ENCODE results near the gene CSK. TPM values are rescaled to one million over a fixed set of nuclear protein-coding genes. Genes with fewer than 3 reads are reported as not detected.

CSK gene
- polyA plus RNA-seq, 2 of the 4 experiments (the other 2 are of a cell fraction) = 17.8 to 63.0 TPM

- 92% methylated on average over 13 of the region's 18 CpGs for WGBS (ENCODE audit: missing lambda C conversion rate)
- CTCF ChIA-PET = interaction anchor here (65.6 to 66.7 kb wide), 2 partner anchors 11 to 18 kb away, joined by 1908 read pairs; partner anchors contain the start of genes CPLX3, CSK, LMAN1L and ULK3
- H3K27ac ChIP-seq = no peak overlapping the region
- no peak for TF ChIP-seq POLR2AphosphoS2 (conservative IDR thresholded peaks at IDR 0.05; ENCODE audit: low read length)
- TF ChIP-seq POLR2A (IDR thresholded peaks at IDR 0.05; ENCODE audit: low read length) = 0 out of 2 replicates have a peak, but pooled peaks have one; percentile 7
- DNase-seq (ENCODE audit: low read depth in 1 of 2, low spot score in 1 of 2) (no peak), FAIRE-seq (no peak), ATAC-seq (no peak)
- H3K4me2 ChIP-seq = no peak overlapping the region
- POLR2A ChIA-PET = interaction anchor here (0.6 kb wide), 1 partner anchor 42 kb away, joined by 3 read pairs; no protein-coding TSS in a partner anchor
- H3K4me1 ChIP-seq = peaks cover 3% of the 10 kb centered on the region; the same call in 1 of the 3 replicates
- no peaks in the 10 kb centered on the region for H3K9me3 ChIP-seq
- H3K4me3 ChIP-seq = no peak overlapping the region
These were observed 19.6 kb downstream of the CSK start for GRCh38 chr15:74801311-74801997.

- ChIA-PET CTCF (interaction anchor here (65.6 to 66.7 kb wide), 2 partner anchors 11 to 17 kb away, joined by 1908 read pairs; partner anchors contain the start of genes CPLX3, CSK, LMAN1L and ULK3), POLR2A (no interaction called here)
- no peak overlapping the region for H3K27ac ChIP-seq
- no peak for DNase-seq (ENCODE audit: low read depth in 1 of 2, low spot score in 1 of 2)
- peaks cover 3% of the 10 kb centered on the region; the same call in 1 of the 3 replicates for H3K4me1 ChIP-seq
- WGBS (ENCODE audit: missing lambda C conversion rate) = 97% methylated on average over 17 of the region's 20 CpGs
- no peak overlapping the region for H3K4me2 ChIP-seq
- ATAC-seq = no peak
- FAIRE-seq = no peak
- H3K4me3 ChIP-seq = no peak overlapping the region
- no peak for TF ChIP-seq KDM1A (IDR thresholded peaks at IDR 0.05; ENCODE audit: low read depth)
- TF ChIP-seq HES2 (IDR thresholded peaks at IDR 0.05) = no peak
- no peak for TF ChIP-seq TP53 (CRISPR knock-in tag; IDR thresholded peaks at IDR 0.05)
- no peak for TF ChIP-seq NFE2L2 (conservative IDR thresholded peaks at IDR 0.05; ENCODE audit: low read length)
- TF ChIP-seq CTCF (IDR thresholded peaks at IDR 0.05) = no peak
- no peak for TF ChIP-seq MAX (IDR thresholded peaks at IDR 0.05)
- TF ChIP-seq NR3C1 (IDR thresholded peaks at IDR 0.05) = no peak
- no peak for TF ChIP-seq REST (IDR thresholded peaks at IDR 0.05)
- TF ChIP-seq TFCP2L1 (CRISPR knock-in tag; IDR thresholded peaks at IDR 0.05) = no peak
- TF ChIP-seq CBX2 (IDR thresholded peaks at IDR 0.05; ENCODE audit: borderline replicate concordance, low read depth) = no peak
- no peaks in the 10 kb centered on the region for H3K9me3 ChIP-seq
These were observed 20.4 kb downstream of the CSK start for GRCh38 chr15:74802290-74802689.

- FAIRE-seq = no peak
- H3K4me1 ChIP-seq = peaks cover 3% of the 10 kb centered on the region; the same call in 1 of the 3 replicates
- ChIA-PET POLR2A (no interaction called here), CTCF (interaction anchor here (0.6 to 66.7 kb wide), 3 partner anchors 12 to 1722 kb away, joined by 3 to 1908 read pairs (median 1908); partner anchors contain the start of genes CPLX3, CSK, LMAN1L and ULK3)
- no peak overlapping the region for H3K4me3 ChIP-seq
- no peak for ATAC-seq
- no peak overlapping the region for H3K4me2 ChIP-seq
- no peaks in the 10 kb centered on the region for H3K9me3 ChIP-seq
- no peak for DNase-seq (ENCODE audit: low read depth in 1 of 2, low spot score in 1 of 2)
- no peak for TF ChIP-seq CEBPB (IDR thresholded peaks at IDR 0.05)
- TF ChIP-seq POLR2AphosphoS2 (conservative IDR thresholded peaks at IDR 0.05; ENCODE audit: low read length) = no peak
- TF ChIP-seq ZSCAN20 (CRISPR knock-in tag; IDR thresholded peaks at IDR 0.05) = no peak
- TF ChIP-seq EHMT2 (IDR thresholded peaks at IDR 0.05; ENCODE audit: low read depth) = no peak
- no peak for TF ChIP-seq CBX8 (IDR thresholded peaks at IDR 0.05)
- no peak for TF ChIP-seq RAD21 (conservative IDR thresholded peaks at IDR 0.05 in 1 of 2, IDR thresholded peaks at IDR 0.05 in 1 of 2)
- TF ChIP-seq HMGXB4 (CRISPR knock-in tag; IDR thresholded peaks at IDR 0.05; ENCODE audit: borderline replicate concordance) = no peak
- TF ChIP-seq NR3C1 (IDR thresholded peaks at IDR 0.05) = no peak
- no peak for TF ChIP-seq FOSL2 (IDR thresholded peaks at IDR 0.05)
- no peak for TF ChIP-seq FOSL2 (CRISPR knock-in tag; IDR thresholded peaks at IDR 0.05)
- H3K27ac ChIP-seq = no peak overlapping the region
- WGBS (ENCODE audit: missing lambda C conversion rate) = 94% methylated on average over 31 of the region's 31 CpGs
These were observed 21.1 kb downstream of the CSK start for GRCh38 chr15:74802862-74803447.
